Epithelial cell of esophagus (primary cell): ENCODE results near the gene WSCD2.

ENCODE experiments used
- DNase-seq: peaks from one replicate; pipeline ENCODE4 v3.0.0; 2010; ENCODE audit warnings: low read depth
- H3K4me3 ChIP-seq: 2 replicates; pipeline ENCODE4 v1.5.1; 2011; ENCODE audit warnings: mild to moderate bottlenecking, low read length, control low read depth
- TF ChIP-seq, protein P1 (sequence below): IDR thresholded peaks from 2 replicates; pipeline ENCODE4 v1.5.1; 2011; ENCODE audit warnings: low read depth, mild to moderate bottlenecking, low read length, control low read depth, inconsistent platforms; ENCODE audit not compliant: insufficient read depth; ENCODE audit errors: missing control alignments

Gene WSCD2

DNA sequence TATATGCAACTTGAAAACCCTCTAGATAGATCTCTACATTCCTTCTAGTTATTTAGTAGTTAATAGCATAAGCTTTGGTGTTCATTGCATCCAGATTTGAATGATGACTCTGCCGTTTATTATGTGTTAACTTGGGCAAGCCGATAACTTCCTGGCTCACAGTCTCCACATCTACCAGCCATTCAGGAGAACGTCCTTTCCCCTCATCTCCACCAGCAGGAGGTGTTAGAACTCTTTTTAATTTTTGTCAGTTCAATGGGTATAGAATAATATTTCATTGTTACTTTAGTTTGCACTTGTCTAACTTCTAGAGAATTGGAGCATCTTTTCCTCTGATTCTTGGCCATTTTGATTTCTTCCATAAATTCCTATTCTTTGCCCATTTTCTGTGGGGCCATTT, 30.0 kb upstream of the WSCD2 start:
- DNase-seq = no peak
- TF ChIP-seq, protein P1, sequence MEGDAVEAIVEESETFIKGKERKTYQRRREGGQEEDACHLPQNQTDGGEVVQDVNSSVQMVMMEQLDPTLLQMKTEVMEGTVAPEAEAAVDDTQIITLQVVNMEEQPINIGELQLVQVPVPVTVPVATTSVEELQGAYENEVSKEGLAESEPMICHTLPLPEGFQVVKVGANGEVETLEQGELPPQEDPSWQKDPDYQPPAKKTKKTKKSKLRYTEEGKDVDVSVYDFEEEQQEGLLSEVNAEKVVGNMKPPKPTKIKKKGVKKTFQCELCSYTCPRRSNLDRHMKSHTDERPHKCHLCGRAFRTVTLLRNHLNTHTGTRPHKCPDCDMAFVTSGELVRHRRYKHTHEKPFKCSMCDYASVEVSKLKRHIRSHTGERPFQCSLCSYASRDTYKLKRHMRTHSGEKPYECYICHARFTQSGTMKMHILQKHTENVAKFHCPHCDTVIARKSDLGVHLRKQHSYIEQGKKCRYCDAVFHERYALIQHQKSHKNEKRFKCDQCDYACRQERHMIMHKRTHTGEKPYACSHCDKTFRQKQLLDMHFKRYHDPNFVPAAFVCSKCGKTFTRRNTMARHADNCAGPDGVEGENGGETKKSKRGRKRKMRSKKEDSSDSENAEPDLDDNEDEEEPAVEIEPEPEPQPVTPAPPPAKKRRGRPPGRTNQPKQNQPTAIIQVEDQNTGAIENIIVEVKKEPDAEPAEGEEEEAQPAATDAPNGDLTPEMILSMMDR = peak; percentile 23
- H3K4me3 ChIP-seq = no peak overlapping the region

DNA sequence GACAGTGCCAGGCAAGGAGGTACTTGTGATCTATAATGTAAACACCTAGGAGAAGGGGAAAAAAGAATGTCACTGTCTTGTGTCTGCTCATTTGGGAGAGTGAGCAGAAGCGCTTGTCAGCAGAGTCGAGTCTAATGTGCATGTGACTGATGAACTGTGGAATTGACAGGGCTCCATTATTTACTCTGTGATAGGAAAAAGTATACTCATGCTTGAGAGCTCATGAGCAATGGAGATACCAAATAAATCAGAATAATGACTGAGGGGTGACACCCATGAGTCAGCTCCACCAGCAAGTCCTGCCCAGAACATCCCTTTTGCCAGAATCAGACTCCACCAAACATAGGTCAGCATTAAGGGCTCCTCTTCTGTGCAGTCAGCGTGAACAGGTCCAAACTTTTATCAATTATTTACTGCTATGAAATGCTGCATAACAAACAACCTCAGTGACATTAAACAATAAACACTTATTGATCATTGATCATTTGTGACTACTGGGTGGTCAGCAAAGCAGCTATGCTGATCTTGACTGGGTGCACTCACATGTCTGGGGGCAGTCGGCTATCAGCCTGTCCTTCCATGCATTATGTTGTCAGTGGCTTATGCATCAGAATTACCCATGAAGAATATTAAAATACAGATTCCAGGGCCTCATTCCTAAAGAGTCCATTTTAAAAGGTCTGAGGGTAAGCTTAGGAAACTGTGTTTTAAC, 29.2 kb upstream of the WSCD2 start:
- TF ChIP-seq, protein P1 = no peak
- DNase-seq = no peak
- no peak overlapping the region for H3K4me3 ChIP-seq

DNA sequence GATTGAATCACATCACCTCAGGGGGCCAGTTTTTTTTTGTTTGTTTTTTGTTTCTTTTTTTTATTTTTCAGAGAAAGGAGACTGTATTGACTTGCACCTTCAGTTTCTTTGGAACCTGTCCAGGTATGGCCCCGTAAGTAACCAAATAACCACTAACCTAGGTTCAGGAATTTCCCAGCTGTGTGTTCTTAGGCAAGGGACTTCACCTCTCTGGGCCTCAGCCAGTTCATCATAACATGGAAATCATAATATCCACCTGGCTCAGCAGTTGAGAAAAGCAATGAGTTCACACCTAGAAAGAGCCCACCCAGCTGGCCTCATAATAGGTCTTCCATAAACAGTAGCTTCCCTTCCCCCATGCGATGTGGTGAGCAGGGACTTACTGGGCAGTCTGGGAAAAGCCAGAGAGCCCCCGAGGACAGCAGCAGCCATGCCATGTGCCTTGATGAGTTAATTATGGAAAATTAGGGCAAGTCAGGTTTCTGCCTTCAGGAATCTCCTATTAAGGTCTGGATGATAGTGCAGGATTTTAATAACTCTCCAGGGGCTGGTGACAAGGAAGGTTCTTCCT, 27.4 kb upstream of the WSCD2 start:
- TF ChIP-seq, protein P1 = no peak
- no peak for DNase-seq
- no peak overlapping the region for H3K4me3 ChIP-seq

DNA sequence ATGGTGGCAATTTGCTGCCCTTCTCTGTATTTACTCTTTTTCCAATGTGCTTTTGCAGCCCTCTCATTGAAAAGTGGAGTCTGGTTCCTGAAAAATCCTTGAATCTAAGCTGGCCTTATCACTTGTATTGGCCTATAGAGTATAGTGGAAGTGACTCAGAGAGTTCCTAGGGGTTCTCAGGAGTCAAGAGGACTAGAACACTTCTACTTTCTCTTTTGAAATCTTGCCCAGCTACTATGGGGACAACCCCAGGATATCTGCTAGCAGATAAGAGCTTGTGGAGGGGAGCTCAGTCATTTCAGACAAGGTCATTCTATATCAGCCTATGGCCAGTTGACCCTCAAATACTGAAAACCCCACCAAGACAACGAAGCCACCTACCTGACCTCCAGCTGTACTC, 26.7 kb upstream of the WSCD2 start:
- no peak overlapping the region for H3K4me3 ChIP-seq
- TF ChIP-seq, protein P1 = no peak
- no peak for DNase-seq

DNA sequence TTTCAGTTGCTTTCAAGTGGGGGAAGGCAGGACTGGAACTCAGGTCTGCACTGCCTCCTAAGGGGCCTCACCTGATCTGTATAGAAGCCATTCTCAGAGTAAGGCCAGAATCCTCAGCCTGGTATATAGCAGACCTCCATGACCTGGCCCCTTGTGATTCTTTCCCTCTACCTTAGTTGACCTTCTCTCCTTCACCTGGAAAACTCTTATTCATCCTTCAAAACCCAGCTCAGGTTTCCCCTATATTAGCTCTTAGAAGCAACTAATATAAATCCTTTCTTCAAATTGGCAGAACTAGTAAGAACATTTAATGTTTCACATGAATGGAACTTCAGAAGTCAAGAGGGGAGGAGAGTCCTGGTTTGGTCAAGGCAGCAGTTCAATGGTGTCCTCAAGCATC, 26.0 kb upstream of the WSCD2 start:
- no peak overlapping the region for H3K4me3 ChIP-seq
- DNase-seq = no peak
- TF ChIP-seq, protein P1 = no peak

DNA sequence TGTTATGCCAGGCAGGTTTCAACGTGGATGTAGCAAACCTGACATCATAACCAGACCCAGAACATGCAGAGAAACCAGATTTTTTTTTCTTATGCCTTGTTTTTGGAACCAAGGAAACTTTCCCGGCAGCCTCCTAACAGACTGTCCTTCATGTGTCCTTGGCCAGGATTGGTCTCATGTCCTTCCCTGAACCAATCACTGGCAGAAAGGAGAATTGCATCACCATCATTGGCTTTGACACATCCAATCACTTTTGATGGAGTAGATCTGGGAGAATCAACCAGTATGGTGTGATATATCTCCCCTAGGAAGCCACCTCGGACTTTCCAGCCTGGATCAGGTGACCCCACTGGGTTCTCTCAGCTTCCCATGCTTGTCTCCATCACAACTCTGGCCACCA, 25.6 kb upstream of the WSCD2 start:
- H3K4me3 ChIP-seq = no peak overlapping the region
- DNase-seq = no peak
- TF ChIP-seq, protein P1 = no peak

DNA sequence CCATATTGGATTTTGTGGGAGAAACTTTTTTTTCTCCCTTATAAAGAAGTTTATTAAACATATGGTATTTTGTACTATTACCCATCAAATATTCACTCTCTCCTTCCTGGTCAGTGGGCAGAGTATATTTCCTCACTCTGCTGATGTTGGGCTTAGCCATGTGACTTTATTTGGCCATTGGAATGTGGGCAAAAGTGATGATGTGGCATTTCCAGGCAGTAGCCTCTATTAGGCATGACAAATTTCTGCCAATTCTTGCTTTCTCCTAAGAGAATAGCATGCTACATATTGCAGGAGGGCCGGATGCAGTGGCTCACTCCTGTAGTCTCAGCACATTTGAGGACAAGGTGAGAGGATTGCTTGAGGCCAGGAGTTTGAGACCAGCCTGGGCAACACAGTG, 24.4 kb upstream of the WSCD2 start:
- TF ChIP-seq, protein P1 = no peak

More for the DNA sequence above, 24.4 kb upstream of the WSCD2 start:
- no peak overlapping the region for H3K4me3 ChIP-seq
- no peak for DNase-seq
